Prostate gland (tissue), 2 donors: ENCODE results near the gene ARRDC3. TPM values are rescaled to one million over a fixed set of nuclear protein-coding genes. Genes with fewer than 3 reads are reported as not detected.
"Not testable (repeated sequence)": the region's sequence is repeated elsewhere in the genome, so short reads cannot be mapped to it uniquely, and the experiment has no call there.

Experiments used
- DNase-seq: peaks from one replicate; pipeline ENCODE4 v3.0.0-alpha.2; 2019; ENCODE audit warnings: low spot score
- H3K27ac ChIP-seq, 2 donors: fragments of 200-600 bp; sonication (generic); 2 replicates each; pipeline ENCODE4 v1.5.1; 2017 to 2019
- H3K27me3 ChIP-seq: fragments of 200-600 bp; sonication (generic); replicated peaks from 2 replicates; pipeline ENCODE4 v1.5.1; 2019; ENCODE audit not compliant: insufficient read depth
- H3K36me3 ChIP-seq, 2 donors: fragments of 200-600 bp; sonication (generic); 1 replicate in 1 of 2; 2 replicates in 1 of 2; pipeline versions ENCODE4 v1.5.1 to v1.8.1; 2017 to 2019
- H3K4me1 ChIP-seq: fragments of 200-600 bp; sonication (generic); replicated peaks from 2 replicates; pipeline ENCODE4 v1.5.1; 2019
- H3K4me3 ChIP-seq, 2 donors: fragments of 200-600 bp; sonication (generic); 2 replicates each; pipeline ENCODE4 v1.5.1; 2017 to 2019
- H3K9me3 ChIP-seq: fragments of 200-600 bp; sonication (generic); 2 replicates; pipeline ENCODE4 v1.5.1; 2017
- CTCF ChIP-seq, 4 experiments: fragments of 200-600 bp in 2 of 4; fragments of 450-650 bp in 2 of 4; sonication (generic) in 2 of 4; IDR thresholded peaks; 1 replicate in 3 of 4; 2 replicates in 1 of 4; pipeline ENCODE4 v1.5.1; 2016 to 2019; ENCODE audit warnings: antibody characterized with exemption in 4 of 4, mild to moderate bottlenecking in 2 of 4, moderate library complexity in 2 of 4
- POLR2A ChIP-seq: fragments of 450-650 bp; IDR thresholded peaks from one replicate; pipeline ENCODE4 v1.6.1; 2016; ENCODE audit warnings: antibody characterized with exemption, mild to moderate bottlenecking
- POLR2AphosphoS5 ChIP-seq: sonication (generic); formaldehyde crosslinking; IDR thresholded peaks from one replicate; pipeline ENCODE4 v1.6.1; 2017; ENCODE audit warnings: antibody characterized with exemption
- WGBS: methylation state at CpG from one replicate; pipeline ENCODE4 v1.1.5; 2018; 5-methylcytosine and 5-hydroxymethylcytosine counted together
- intact Hi-C: fragments of 100-400 bp; cut with DNase I; formaldehyde crosslinking; loops from one replicate; pipeline ENCODE4 v1.14.2; 2022
- total RNA-seq, 2 donors: library from RNA; depleted of rRNA; stranded (reverse); fragments of >200 nt; gene quantifications; one replicate each; pipeline ENCODE4 v1.1.0, GENCODE V29; 2016

Gene ARRDC3
- total RNA-seq, 2 donors from 2014 or later = 31.4 to 54.9 TPM

GRCh38 chr5:91403438-91403837, 20.3 kb upstream of the ARRDC3 start:
- intact Hi-C loops = no loop called here
- H3K4me3 ChIP-seq = no peak overlapping the region
- no peaks in the 10 kb centered on the region for H3K9me3 ChIP-seq
- H3K27ac ChIP-seq = no peak overlapping the region
- no peak for DNase-seq
- H3K4me1 ChIP-seq = no peaks in the 10 kb centered on the region
- no peaks in the 10 kb centered on the region for H3K27me3 ChIP-seq
- TF ChIP-seq POLR2A (no peak), POLR2AphosphoS5 (no peak), CTCF (IDR thresholded peaks at IDR 0.05) (no peak)
- H3K36me3 ChIP-seq = no peaks in the 10 kb centered on the region

- intact Hi-C loops = no loop called here
- H3K4me3 ChIP-seq = no peak overlapping the region
- DNase-seq = no peak
- H3K27me3 ChIP-seq = no peaks in the 10 kb centered on the region
- TF ChIP-seq POLR2AphosphoS5 (no peak), CTCF (IDR thresholded peaks at IDR 0.05) (no peak), POLR2A (no peak)
- no peak overlapping the region for H3K27ac ChIP-seq
- WGBS = 97% methylated on average over 2 of the region's 2 CpGs
- no peaks in the 10 kb centered on the region for H3K36me3 ChIP-seq
- no peaks in the 10 kb centered on the region for H3K9me3 ChIP-seq
- H3K4me1 ChIP-seq = no peaks in the 10 kb centered on the region
Measured at GRCh38 chr5:91401175-91401574, 18.1 kb upstream of the ARRDC3 start.

- intact Hi-C loops = no loop called here
- TF ChIP-seq POLR2AphosphoS5 (no peak), CTCF (IDR thresholded peaks at IDR 0.05) (no peak), POLR2A (no peak)
- no peak for DNase-seq
- Histone ChIP-seq H3K27ac (no peak overlapping the region), H3K9me3 (no peaks in the 10 kb centered on the region), H3K4me3 (no peak overlapping the region), H3K27me3 (no peaks in the 10 kb centered on the region), H3K4me1 (no peaks in the 10 kb centered on the region), H3K36me3 (no peaks in the 10 kb centered on the region)
Measured at GRCh38 chr5:91397791-91398190, 14.7 kb upstream of the ARRDC3 start.

- DNase-seq = no peak
- intact Hi-C loops = no loop called here
- whole genome bisulfite sequencing = 45% methylated on average over 4 of the region's 4 CpGs
Measured at GRCh38 chr5:91390268-91390667, 7.2 kb upstream of the ARRDC3 start.

GRCh38 chr5:91389555-91389954, 6.4 kb upstream of the ARRDC3 start:
- H3K4me3 ChIP-seq, H3K27ac ChIP-seq, H3K36me3 ChIP-seq, H3K27me3 ChIP-seq, H3K9me3 ChIP-seq, DNase-seq, intact Hi-C loops, H3K4me1 ChIP-seq: not testable (repeated sequence)

More at GRCh38 chr5:91390268-91390667, 7.2 kb upstream of the ARRDC3 start:
- Histone ChIP-seq H3K4me1 (no peaks in the 10 kb centered on the region), H3K9me3 (no peaks in the 10 kb centered on the region), H3K36me3 (no peaks in the 10 kb centered on the region), H3K27me3 (no peaks in the 10 kb centered on the region), H3K27ac (no peak overlapping the region), H3K4me3 (no peak overlapping the region)
- no peak for TF ChIP-seq POLR2AphosphoS5
- no peak for TF ChIP-seq CTCF (IDR thresholded peaks at IDR 0.05)
